Measurements from ENCODE around the gene DLGAP1.

DNA sequence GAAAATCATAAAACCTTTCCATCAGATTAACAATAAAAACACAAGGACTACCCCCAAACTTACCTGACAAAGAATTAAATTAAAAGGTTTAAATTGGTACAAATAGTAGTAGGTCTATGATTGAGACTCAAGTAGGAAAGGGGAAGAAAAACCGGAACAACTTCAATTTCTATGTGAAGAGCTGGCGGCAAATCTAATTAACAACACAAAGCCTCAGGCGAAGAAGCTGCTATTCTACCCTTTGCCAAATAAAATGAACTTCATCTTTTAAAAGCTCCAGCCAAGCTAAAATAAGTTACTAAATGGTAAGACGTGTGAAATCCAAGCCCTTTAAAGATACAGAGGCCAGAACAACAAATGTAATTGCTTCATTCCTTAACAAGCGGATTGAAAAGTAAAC is 146.5 kb downstream of the DLGAP1 start:
- TF ChIP-seq, protein P1, sequence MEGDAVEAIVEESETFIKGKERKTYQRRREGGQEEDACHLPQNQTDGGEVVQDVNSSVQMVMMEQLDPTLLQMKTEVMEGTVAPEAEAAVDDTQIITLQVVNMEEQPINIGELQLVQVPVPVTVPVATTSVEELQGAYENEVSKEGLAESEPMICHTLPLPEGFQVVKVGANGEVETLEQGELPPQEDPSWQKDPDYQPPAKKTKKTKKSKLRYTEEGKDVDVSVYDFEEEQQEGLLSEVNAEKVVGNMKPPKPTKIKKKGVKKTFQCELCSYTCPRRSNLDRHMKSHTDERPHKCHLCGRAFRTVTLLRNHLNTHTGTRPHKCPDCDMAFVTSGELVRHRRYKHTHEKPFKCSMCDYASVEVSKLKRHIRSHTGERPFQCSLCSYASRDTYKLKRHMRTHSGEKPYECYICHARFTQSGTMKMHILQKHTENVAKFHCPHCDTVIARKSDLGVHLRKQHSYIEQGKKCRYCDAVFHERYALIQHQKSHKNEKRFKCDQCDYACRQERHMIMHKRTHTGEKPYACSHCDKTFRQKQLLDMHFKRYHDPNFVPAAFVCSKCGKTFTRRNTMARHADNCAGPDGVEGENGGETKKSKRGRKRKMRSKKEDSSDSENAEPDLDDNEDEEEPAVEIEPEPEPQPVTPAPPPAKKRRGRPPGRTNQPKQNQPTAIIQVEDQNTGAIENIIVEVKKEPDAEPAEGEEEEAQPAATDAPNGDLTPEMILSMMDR (IDR thresholded peaks at IDR 0.05), result no peak
- TF ChIP-seq EP300 (IDR thresholded peaks at IDR 0.05) (no peak), POLR2AphosphoS5 (IDR thresholded peaks at IDR 0.05) (no peak)
